ENCODE data around the gene BCR. TPM values are rescaled to one million over a fixed set of nuclear protein-coding genes. Genes with fewer than 3 reads are reported as not detected.
A peak's percentile ranks its signal among the peaks of the same experiment; 100 is the strongest.

The BCR gene
- total and polyA plus RNA-seq, 2 of the 8 experiments (the other 6 are each of a cell fraction or from before 2014, with no cell fraction given) = 66.7 to 130 TPM

- TF ChIP-seq HDAC6 (IDR thresholded peaks at IDR 0.05; ENCODE audit: low read depth, low read length) = no peak
- 0 out of 4 replicates have a peak, but pooled peaks of 1 of the 2 experiments have one; percentile 11 for TF ChIP-seq SIN3A (conservative IDR thresholded peaks at IDR 0.05 in 1 of 2, IDR thresholded peaks at IDR 0.05 in 1 of 2; ENCODE audit: low read depth in 1 of 2, low read length in 2 of 2)
- no peak for TF ChIP-seq SIRT6 (IDR thresholded peaks at IDR 0.05; ENCODE audit: low read length)
- TF ChIP-seq FOSL1 (IDR thresholded peaks at IDR 0.05; ENCODE audit: insufficient read depth, low read depth, low read length) = no peak
- TF ChIP-seq KDM5A (IDR thresholded peaks at IDR 0.05; ENCODE audit: low read length) = no peak
- no peak for TF ChIP-seq CHD7 (IDR thresholded peaks at IDR 0.05; ENCODE audit: insufficient replicate concordance, low read length)
- TF ChIP-seq JUND (IDR thresholded peaks at IDR 0.05; ENCODE audit: low read length) = no peak
- TF ChIP-seq TBP (IDR thresholded peaks at IDR 0.05; ENCODE audit: low read depth, low read length) = no peak
- TF ChIP-seq SP1 (IDR thresholded peaks at IDR 0.05; ENCODE audit: low read depth, low read length) = peak; percentile 69; the same call in 1 of the 2 replicates
- no peak for TF ChIP-seq E2F6 (IDR thresholded peaks at IDR 0.05)
Observed at GRCh38 chr22:23230348-23231068, 50.2 kb downstream of the BCR start (continued).

All from H1 (cell line).